Muscle of leg (tissue), 16 donors: ENCODE measurements around the gene MEX3C. TPM values are rescaled to one million over a fixed set of nuclear protein-coding genes. Genes with fewer than 3 reads are reported as not detected.

Experiments used
- DNase-seq: peaks from one replicate; pipeline ENCODE4 v3.0.0; 2013
- H3K27ac ChIP-seq: one replicate; pipeline ENCODE4 v1.5.1; 2013; ENCODE audit warnings: mild to moderate bottlenecking, low read length, control low read depth
- H3K27me3 ChIP-seq: one replicate; pipeline ENCODE4 v1.6.1; 2013; ENCODE audit warnings: low read length; ENCODE audit not compliant: control insufficient read depth, insufficient read depth
- H3K36me3 ChIP-seq: one replicate; pipeline ENCODE4 v1.6.1; 2013; ENCODE audit warnings: low read length; ENCODE audit not compliant: control insufficient read depth, insufficient read depth
- H3K4me1 ChIP-seq: one replicate; pipeline ENCODE4 v1.6.1; 2013; ENCODE audit warnings: low read length; ENCODE audit not compliant: control insufficient read depth, insufficient read depth
- H3K4me3 ChIP-seq: one replicate; pipeline ENCODE4 v1.5.1; 2013; ENCODE audit warnings: low read length, control low read depth
- H3K9me3 ChIP-seq: replicated peaks from 2 replicates; pipeline ENCODE4 v1.6.1; 2013; ENCODE audit warnings: low read depth, low read length; ENCODE audit not compliant: control insufficient read depth
- WGBS: methylation state at CpG from one replicate; pipeline ENCODE4 v1.1.5; 2013; ENCODE audit warnings: missing lambda C conversion rate; ENCODE audit not compliant: insufficient coverage; 5-methylcytosine and 5-hydroxymethylcytosine counted together
- long read RNA-seq, 11 donors: transcript quantifications; one replicate each; lab custom pipeline, GENCODE V29; 2026
- polyA plus RNA-seq, 8 donors: library from polyadenylated mRNA; unstranded; fragments of 120-200 nt; gene quantifications; one replicate each; pipeline versions ENCODE4 v1.2.1 to v1.2.3, GENCODE V29; 2013; ENCODE audit warnings: inconsistent platforms in 1 of 8, low replicate concordance in 1 of 8; ENCODE audit not compliant: insufficient read length in 8 of 8, insufficient read depth in 1 of 8
- total RNA-seq: library from RNA; stranded (reverse); fragments of 120-200 nt; gene quantifications from one replicate; pipeline ENCODE4 v1.2.4, GENCODE V29; 2013

Gene MEX3C
- 30.2 TPM for total RNA-seq
- polyA plus RNA-seq = 10 to 100 TPM; 28.5 to 38.7 (median 31.3) TPM
- long read RNA-seq, donor 1, partial matches to known transcripts = 0 of 3 reads
- long read RNA-seq, donor 1, other reads (novel, unspliced or antisense) = 0 of 3 reads
- long read RNA-seq, donor 2, partial matches to known transcripts = 0 of 1 reads
- long read RNA-seq, donor 2, other reads (novel, unspliced or antisense) = 0 of 1 reads
- long read RNA-seq, donor 3, transcript MEX3C-201 (2 exons, 3,781 nt) = major isoform, 10 of 10 reads
- long read RNA-seq, donor 3, partial matches to known transcripts = 0 of 10 reads
- long read RNA-seq, donor 3, other reads (novel, unspliced or antisense) = 0 of 10 reads
- long read RNA-seq, donor 4, partial matches to known transcripts = 0 of 2 reads
- long read RNA-seq, donor 4, other reads (novel, unspliced or antisense) = 0 of 2 reads
- long read RNA-seq, donor 5, transcript MEX3C-201 (2 exons, 3,781 nt) = major isoform, 26 of 27 reads
- long read RNA-seq, donor 5, partial matches to known transcripts = 0 of 27 reads
- long read RNA-seq, donor 5, other reads (novel, unspliced or antisense) = 0 of 27 reads
- long read RNA-seq, donor 6, transcript MEX3C-201 (2 exons, 3,781 nt) = major isoform, 10 of 12 reads
- long read RNA-seq, donor 6, partial matches to known transcripts = 0 of 12 reads
- long read RNA-seq, donor 6, other reads (novel, unspliced or antisense) = 0 of 12 reads
- long read RNA-seq, donor 7, transcript MEX3C-201 (2 exons, 3,781 nt) = major isoform, 14 of 14 reads
- long read RNA-seq, donor 7, partial matches to known transcripts = 0 of 14 reads
- long read RNA-seq, donor 7, other reads (novel, unspliced or antisense) = 0 of 14 reads
- long read RNA-seq, donor 8, partial matches to known transcripts = 0 of 3 reads
- long read RNA-seq, donor 8, other reads (novel, unspliced or antisense) = 0 of 3 reads
- long read RNA-seq, donor 9, transcript MEX3C-201 (2 exons, 3,781 nt) = major isoform, 5 of 5 reads
- long read RNA-seq, donor 9, partial matches to known transcripts = 0 of 5 reads
- long read RNA-seq, donor 9, other reads (novel, unspliced or antisense) = 0 of 5 reads
- long read RNA-seq, donor 10, transcript MEX3C-201 (2 exons, 3,781 nt) = major isoform, 10 of 41 reads
- long read RNA-seq, donor 10, partial matches to known transcripts = 30 of 41 reads
- long read RNA-seq, donor 10, other reads (novel, unspliced or antisense) = 0 of 41 reads
- long read RNA-seq, donor 11, partial matches to known transcripts = 0 of 2 reads
- long read RNA-seq, donor 11, other reads (novel, unspliced or antisense) = 0 of 2 reads

DNA sequence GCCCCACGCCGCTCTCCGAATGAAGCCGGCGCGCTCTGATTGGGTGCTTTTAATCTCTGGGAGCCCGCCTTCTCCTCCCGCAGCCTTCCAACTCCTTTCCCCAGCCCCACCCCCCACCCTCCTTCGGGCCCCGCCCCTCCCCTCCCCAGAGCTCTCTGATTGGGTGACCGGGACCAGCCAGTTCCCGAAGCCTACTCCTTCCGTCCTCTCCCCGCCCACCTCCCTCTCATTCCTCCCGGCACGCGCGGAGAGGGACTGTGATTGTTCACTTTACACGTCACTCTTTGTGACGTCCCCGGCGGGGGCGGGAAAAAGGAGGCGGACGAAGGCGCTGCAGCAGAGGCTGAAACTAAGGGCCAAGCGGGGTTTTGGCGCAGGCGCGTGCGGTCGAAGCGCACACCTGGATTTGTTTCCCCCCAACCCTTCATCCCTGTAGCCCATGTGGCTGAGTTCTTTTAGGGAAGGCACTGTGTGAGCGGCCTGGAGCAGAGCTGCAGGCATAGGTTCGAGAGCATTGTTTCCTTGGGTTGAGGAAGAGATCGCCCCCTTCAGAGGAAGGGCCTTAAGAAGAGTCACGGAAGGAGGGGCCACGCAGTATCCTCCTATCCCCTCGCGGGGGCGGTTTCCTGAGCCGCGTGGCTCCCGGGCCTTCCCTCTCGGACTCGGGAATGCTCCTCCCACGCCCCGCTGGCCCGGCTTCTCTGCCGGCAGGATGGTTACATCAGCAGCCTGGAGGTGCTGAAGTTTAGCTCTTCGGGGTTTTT, at the start of gene MEX3C:
Gene MEX3C, minus strand, starts transcription at position 21 of the 764 bp plus-strand sequence. CDS start 361 bp downstream, outside the sequence.
- Histone ChIP-seq H3K36me3 (no peaks in the 10 kb centered on the region), H3K9me3 (no peaks in the 10 kb centered on the region), H3K4me3 (peak within 1 kb of the TSS; percentile 85), H3K27ac (peak within 1 kb of the TSS; percentile 100), H3K4me1 (peaks cover 5% of the 10 kb centered on the region), H3K27me3 (no peaks in the 10 kb centered on the region)
- peak; percentile 100 for DNase-seq
- 0% methylated on average over 35 of the region's 51 CpGs for WGBS

DNA sequence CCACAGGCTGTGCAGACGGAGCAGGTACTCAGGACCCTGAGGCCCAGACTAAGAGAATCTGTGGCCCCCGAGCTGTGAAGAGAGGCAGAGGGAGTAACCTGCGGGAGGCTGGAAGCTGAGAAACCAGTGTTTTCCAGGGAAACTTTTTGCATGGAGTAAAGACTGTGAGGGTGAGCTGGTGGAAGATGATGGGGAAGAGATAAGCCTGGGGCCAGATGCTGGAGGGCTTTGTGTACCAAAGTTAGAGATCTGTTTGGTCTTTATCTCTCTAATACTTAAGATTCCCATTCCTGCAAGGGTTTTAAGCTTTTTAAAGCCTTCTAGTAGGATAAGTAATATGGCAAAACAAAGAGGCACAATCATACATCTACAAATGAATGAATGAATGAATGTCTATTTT, 43.7 kb upstream of the MEX3C start:
- Histone ChIP-seq H3K4me3 (no peak overlapping the region), H3K27ac (no peak overlapping the region), H3K27me3 (no peaks in the 10 kb centered on the region), H3K4me1 (no peaks in the 10 kb centered on the region), H3K9me3 (no peaks in the 10 kb centered on the region), H3K36me3 (no peaks in the 10 kb centered on the region)
- no peak for DNase-seq
- 82% methylated on average over 3 of the region's 3 CpGs for WGBS

DNA sequence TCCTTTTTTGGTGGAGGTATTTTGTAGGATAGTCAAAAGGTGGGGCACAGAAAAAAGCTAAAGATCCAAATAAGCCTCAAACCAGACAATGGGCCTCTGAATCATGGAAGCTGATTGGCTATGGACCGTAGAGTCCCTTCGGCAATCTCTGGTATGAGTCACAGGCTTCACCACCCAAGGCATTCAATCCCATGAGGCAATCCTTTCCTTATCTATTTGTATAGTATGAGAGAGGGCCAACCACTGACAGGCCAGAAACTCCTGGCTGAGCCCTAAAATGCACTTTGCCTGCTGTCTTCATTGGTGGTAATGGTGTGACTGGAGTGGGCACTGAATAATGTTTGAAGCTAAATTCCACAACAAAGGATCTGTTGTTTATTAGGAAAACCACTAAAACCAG, 38.7 kb upstream of the MEX3C start:
- no peak for DNase-seq
- no peaks in the 10 kb centered on the region for H3K27me3 ChIP-seq
- H3K27ac ChIP-seq = no peak overlapping the region
- no peaks in the 10 kb centered on the region for H3K36me3 ChIP-seq
- WGBS = no CpG with 5 or more reads among the region's 2 CpGs
- H3K4me1 ChIP-seq = no peaks in the 10 kb centered on the region
- H3K4me3 ChIP-seq = no peak overlapping the region
- no peaks in the 10 kb centered on the region for H3K9me3 ChIP-seq

DNA sequence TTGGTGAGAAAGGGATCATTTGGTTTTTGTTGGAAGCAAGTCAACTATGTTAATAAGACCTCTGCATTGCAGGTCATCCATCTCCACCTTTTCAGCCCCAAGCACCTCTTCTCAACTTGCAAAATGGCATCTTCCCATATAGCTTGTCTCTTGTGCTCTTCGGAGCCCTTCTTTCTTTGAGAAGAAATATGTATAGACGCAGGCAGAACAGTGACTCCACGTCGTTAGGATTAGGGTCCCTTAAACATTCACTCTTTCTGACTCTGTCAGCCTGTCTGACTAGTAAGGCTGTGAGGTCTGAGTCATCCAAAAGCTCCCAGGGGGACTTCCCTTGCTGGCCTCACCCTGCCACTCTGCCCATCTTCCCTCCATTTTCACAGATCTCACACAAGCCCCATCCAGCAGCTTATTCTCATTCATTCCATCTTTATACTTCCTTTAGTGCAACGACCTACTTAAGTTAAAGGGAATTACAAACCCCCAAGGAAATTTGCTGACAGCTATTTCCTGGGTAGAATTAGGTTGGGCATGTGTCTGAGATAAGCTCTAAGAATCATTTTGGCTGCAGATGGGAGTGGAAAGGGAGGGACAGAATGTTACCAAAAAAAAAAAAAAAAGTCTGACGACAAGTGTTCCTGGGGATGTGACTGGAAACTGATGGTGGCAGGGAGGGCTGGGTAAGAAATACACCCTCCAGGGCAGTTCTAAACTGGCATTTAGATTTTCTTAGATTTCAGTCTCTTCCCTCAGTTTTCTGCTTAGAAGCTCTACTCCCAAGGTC, 37.7 kb upstream of the MEX3C start:
- Histone ChIP-seq H3K4me1 (no peaks in the 10 kb centered on the region), H3K27ac (no peak overlapping the region), H3K36me3 (no peaks in the 10 kb centered on the region), H3K4me3 (no peak overlapping the region), H3K27me3 (no peaks in the 10 kb centered on the region), H3K9me3 (no peaks in the 10 kb centered on the region)
- no CpG with 5 or more reads among the region's 6 CpGs for whole genome bisulfite sequencing
- DNase-seq = no peak

DNA sequence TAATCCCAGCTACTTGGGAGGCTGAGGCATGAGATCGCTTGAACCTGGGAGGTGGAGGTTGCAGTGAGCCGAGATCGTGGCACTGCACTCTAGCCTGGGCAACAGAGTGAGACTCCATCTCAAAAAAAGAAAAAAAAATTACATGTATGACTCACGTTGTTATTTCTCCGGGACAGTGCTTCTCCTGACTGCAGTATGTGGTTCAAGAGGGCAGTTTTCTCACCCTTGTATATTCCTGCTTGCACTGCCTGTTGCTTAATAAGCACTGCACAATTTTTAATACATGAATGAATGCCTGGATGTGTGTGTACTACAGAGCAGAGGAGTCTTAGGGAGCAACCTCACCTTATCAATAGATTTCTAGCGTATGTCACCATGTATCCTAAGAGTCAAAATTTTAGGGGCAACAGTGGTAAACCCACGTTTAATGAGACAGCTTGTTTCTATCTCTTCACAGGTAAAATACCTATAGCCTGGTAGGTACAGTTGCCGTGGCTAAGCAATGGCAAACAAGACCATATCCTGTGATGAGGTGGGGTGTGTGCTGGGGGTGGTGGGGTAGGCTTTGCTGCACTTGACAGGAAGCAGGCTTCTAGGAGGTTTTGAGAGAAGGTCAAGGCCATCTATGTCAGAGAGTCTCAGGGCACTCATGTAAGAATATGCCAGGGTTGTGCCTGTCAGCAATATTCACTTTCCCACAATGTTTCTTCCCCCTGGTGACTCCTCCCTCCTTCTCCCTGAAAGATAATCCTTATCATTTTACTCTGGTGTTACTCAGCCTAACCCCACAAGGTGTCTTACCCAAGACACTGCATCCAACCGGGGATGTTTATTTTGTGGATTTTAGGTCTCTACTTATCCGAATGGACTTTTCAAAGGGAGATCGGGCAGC, 36.9 kb upstream of the MEX3C start:
- 100% methylated on average over 1 of the region's 11 CpGs for whole genome bisulfite sequencing
- DNase-seq = no peak
- Histone ChIP-seq H3K27me3 (no peaks in the 10 kb centered on the region), H3K36me3 (no peaks in the 10 kb centered on the region), H3K9me3 (no peaks in the 10 kb centered on the region), H3K4me1 (no peaks in the 10 kb centered on the region), H3K4me3 (no peak overlapping the region), H3K27ac (no peak overlapping the region)

DNA sequence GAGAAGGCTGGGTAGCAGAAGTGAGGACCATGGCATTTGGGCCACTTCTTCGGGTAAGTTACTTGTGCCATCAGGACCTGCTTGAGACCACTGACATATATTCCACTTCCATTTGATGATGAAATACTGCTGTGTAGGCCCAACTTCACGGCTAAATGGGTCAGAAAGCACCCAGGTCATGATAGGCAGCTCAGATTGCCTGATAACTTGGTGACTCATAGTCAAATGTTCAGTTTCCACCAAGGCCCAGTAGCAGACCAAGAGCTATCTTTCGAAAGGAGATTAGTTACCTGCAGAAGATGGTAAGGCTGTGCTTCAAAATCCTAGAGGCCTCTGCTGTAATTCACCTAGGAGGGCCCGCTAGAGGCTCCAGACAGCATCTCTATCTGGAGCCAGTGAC, 31.8 kb upstream of the MEX3C start:
- Histone ChIP-seq H3K27me3 (no peaks in the 10 kb centered on the region), H3K4me1 (no peaks in the 10 kb centered on the region), H3K9me3 (no peaks in the 10 kb centered on the region), H3K36me3 (no peaks in the 10 kb centered on the region), H3K27ac (no peak overlapping the region), H3K4me3 (no peak overlapping the region)
- no peak for DNase-seq
- 89% methylated on average over 3 of the region's 4 CpGs for WGBS

DNA sequence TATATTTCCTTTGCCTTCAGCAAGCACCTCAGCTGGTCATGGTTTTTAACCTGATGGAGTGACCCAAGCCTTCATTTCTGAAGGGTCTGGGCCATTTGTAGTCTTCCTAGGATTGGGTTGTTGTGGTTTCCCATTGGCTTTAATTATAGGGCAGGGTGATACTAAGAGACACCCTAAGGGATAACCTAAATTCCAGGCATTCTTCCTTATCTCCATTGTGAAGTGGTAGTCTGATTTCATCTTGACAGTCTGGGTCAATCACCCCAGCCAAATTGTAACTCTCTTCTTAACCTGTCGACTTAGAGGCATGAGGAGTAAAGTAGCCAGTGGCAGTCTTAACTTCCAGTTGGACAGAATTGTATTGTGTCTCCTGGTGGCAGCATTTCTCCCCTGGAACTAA, 30.2 kb upstream of the MEX3C start:
- no CpG with 5 or more reads among the region's 1 CpG for WGBS
- Histone ChIP-seq H3K27me3 (no peaks in the 10 kb centered on the region), H3K9me3 (no peaks in the 10 kb centered on the region), H3K4me3 (no peak overlapping the region), H3K36me3 (no peaks in the 10 kb centered on the region), H3K27ac (no peak overlapping the region), H3K4me1 (no peaks in the 10 kb centered on the region)
- DNase-seq = no peak

DNA sequence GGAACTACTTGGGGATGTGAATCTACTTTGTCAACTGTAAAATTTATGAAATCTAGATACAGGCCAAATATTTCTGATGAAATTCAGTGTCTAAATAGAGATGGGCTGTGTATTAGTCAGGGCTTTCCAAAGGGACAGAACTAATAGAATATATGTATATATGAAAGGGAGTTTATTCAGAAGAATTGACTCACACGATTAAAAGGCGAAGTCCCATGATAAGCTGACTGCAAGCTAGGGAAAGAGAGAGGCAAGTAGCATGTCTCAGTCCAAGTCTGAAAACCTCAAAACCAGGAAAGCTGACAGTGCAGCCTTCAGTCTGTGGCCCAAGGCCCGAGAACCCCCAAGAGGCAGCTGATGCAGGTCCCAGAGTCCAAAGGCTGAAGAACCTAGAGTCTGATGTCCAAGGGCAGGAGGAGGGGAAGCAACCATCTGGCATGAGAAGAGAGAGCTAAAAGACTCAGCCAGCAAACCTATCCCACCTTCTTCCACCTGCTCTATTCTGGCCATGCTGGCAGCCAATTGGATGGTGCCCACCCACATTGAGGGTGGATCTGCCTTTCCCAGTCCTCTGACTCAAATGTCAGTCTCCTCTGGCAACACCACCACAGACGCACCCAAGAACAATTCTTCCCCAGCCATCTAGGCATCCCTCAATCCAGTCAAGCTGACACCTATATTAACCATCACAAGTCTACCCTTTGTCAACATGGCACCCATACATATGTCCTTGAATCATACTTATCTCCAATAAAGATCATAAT, 29.3 kb upstream of the MEX3C start:
- Histone ChIP-seq H3K27me3 (no peaks in the 10 kb centered on the region), H3K27ac (no peak overlapping the region), H3K4me1 (no peaks in the 10 kb centered on the region), H3K4me3 (no peak overlapping the region), H3K9me3 (no peaks in the 10 kb centered on the region), H3K36me3 (no peaks in the 10 kb centered on the region)
- WGBS = 83% methylated on average over 4 of the region's 4 CpGs
- no peak for DNase-seq
